ENCODE measurements around the gene LAMC1. TPM values are rescaled to one million over a fixed set of nuclear protein-coding genes. Genes with fewer than 3 reads are reported as not detected.

The LAMC1 gene
- total RNA-seq, 4 donors from 2014 or later = 58.3 to 124 (median 77.6) TPM

- no peaks in the 10 kb centered on the region for H3K36me3 ChIP-seq
- H3K9me3 ChIP-seq = no peaks in the 10 kb centered on the region
- DNase-seq (ENCODE audit: low spot score in 2 of 2) = peak in 1 of 2 donors; percentile 65
- peaks cover 7% of the 10 kb centered on the region for H3K27me3 ChIP-seq
- peak in 1 of 3 donors; percentile 32 for TF ChIP-seq POLR2AphosphoS5 (IDR thresholded peaks at IDR 0.05)
- peak; percentile 21 to 44 for TF ChIP-seq CTCF (IDR thresholded peaks at IDR 0.05)
- TF ChIP-seq EP300 (IDR thresholded peaks at IDR 0.05) = no peak
- no peak for TF ChIP-seq POLR2A (IDR thresholded peaks at IDR 0.05)
- WGBS = 29% methylated on average over 21 of the region's 30 CpGs
- H3K4me1 ChIP-seq = peaks cover 14% of the 10 kb centered on the region
- peak within 1 kb of the TSS; percentile 51 for H3K4me3 ChIP-seq
- H3K27ac ChIP-seq = peak within 1 kb of the TSS; percentile 92
These were observed 162.8 kb downstream of the LAMC1 start, which contains the start of gene LAMC2 for GRCh38 chr1:183185941-183186490. Gene LAMC2, plus strand, starts transcription at chr1:183186264. Its CDS starts 89 bp downstream, at chr1:183186353.

GRCh38 chr1:183186841-183187240 lies 163.6 kb downstream of the LAMC1 start:
- Histone ChIP-seq H3K27ac (peak overlapping the region; percentile 92), H3K36me3 (no peaks in the 10 kb centered on the region), H3K4me3 (peak overlapping the region; percentile 51), H3K9me3 (no peaks in the 10 kb centered on the region), H3K4me1 (peaks cover 8% of the 10 kb centered on the region), H3K27me3 (peaks cover 7% of the 10 kb centered on the region)
- TF ChIP-seq CTCF (IDR thresholded peaks at IDR 0.05) (no peak), POLR2AphosphoS5 (IDR thresholded peaks at IDR 0.05) (no peak), POLR2A (IDR thresholded peaks at IDR 0.05) (no peak), EP300 (IDR thresholded peaks at IDR 0.05) (no peak)
- WGBS = 40% methylated on average over 4 of the region's 4 CpGs
- DNase-seq (ENCODE audit: low spot score in 2 of 2) = no peak

- Histone ChIP-seq H3K9me3 (no peaks in the 10 kb centered on the region), H3K27me3 (peaks cover 7% of the 10 kb centered on the region), H3K4me3 (no peak overlapping the region), H3K36me3 (no peaks in the 10 kb centered on the region), H3K4me1 (peaks cover 8% of the 10 kb centered on the region), H3K27ac (no peak overlapping the region)
- TF ChIP-seq POLR2AphosphoS5 (IDR thresholded peaks at IDR 0.05) = no peak
- no peak for TF ChIP-seq EP300 (IDR thresholded peaks at IDR 0.05)
- TF ChIP-seq CTCF (IDR thresholded peaks at IDR 0.05) = no peak
- no peak for TF ChIP-seq POLR2A (IDR thresholded peaks at IDR 0.05)
- WGBS = 71% methylated on average over 1 of the region's 1 CpG
- no peak for DNase-seq (ENCODE audit: low spot score in 2 of 2)
These were observed 165.0 kb downstream of the LAMC1 start for GRCh38 chr1:183188240-183188639.

- no peak overlapping the region for H3K27ac ChIP-seq
- no peaks in the 10 kb centered on the region for H3K36me3 ChIP-seq
- no peaks in the 10 kb centered on the region for H3K27me3 ChIP-seq
- WGBS = 46% methylated on average over 1 of the region's 1 CpG
- TF ChIP-seq POLR2A (IDR thresholded peaks at IDR 0.05) (no peak), EP300 (IDR thresholded peaks at IDR 0.05) (no peak)
- peaks cover 14% of the 10 kb centered on the region for H3K4me1 ChIP-seq
- no peak for DNase-seq (ENCODE audit: low spot score in 2 of 2)
- H3K9me3 ChIP-seq = no peaks in the 10 kb centered on the region
- no peak overlapping the region for H3K4me3 ChIP-seq
These were observed 168.6 kb downstream of the LAMC1 start for GRCh38 chr1:183191833-183192232.

- WGBS = 70% methylated on average over 4 of the region's 4 CpGs
- no peak for TF ChIP-seq CTCF (IDR thresholded peaks at IDR 0.05)
- TF ChIP-seq POLR2AphosphoS5 (IDR thresholded peaks at IDR 0.05) = no peak
- TF ChIP-seq EP300 (IDR thresholded peaks at IDR 0.05) = no peak
- no peak for TF ChIP-seq POLR2A (IDR thresholded peaks at IDR 0.05)
- no peaks in the 10 kb centered on the region for H3K9me3 ChIP-seq
- peaks cover 10% of the 10 kb centered on the region for H3K4me1 ChIP-seq
- no peaks in the 10 kb centered on the region for H3K36me3 ChIP-seq
- H3K27ac ChIP-seq = no peak overlapping the region
- H3K27me3 ChIP-seq = no peaks in the 10 kb centered on the region
- DNase-seq (ENCODE audit: low spot score in 2 of 2) = no peak
- no peak overlapping the region for H3K4me3 ChIP-seq
These were observed 170.8 kb downstream of the LAMC1 start for GRCh38 chr1:183193963-183194525.
